ENCODE results near the gene SMURF1. TPM values are rescaled to one million over a fixed set of nuclear protein-coding genes. Genes with fewer than 3 reads are reported as not detected.
"Not testable (repeated sequence)": the region's sequence is repeated elsewhere in the genome, so short reads cannot be mapped to it uniquely, and the experiment has no call there.

SMURF1 gene
- polyA plus RNA-seq, 1 donor from 2014 or later: 2.7 TPM

DNA sequence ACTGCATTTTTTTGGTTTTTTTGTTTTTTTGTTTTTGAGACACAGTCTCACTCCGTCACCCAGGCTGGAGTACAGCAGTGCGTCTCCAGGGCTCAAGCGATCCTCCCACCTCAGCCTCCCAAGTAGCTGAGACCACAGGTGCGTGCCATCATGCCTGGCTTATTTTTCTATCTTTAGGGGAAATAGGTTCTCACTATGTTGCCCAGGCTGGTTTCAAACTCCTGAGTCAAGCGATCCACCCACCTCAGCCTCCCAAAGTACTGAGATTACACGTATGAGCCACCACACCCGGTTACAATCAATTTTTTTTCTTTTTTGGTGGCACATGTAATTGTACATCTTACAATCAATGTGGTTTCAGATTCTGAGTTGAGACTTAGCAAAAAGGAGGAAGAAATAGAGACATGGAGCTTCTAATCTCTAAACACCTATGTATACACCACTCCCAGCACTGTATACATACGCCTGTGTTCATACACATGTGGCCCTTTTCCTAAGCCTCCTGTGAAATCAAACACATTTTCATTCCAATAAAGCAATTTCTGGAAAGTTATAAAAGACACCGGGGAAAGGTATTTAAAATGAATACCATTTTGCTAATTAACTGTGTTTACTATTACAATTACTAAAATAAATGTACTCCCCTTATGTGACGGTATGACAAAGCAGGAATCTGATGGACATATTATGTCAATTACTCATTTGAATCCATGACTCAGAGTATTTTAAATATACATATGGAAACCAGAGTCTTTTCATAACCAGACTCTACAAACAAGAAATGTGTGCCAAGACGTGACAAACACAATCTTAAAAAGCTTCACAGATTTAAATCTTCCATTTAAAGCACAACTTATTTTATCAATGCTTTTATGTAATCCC lies 40.9 kb downstream of the SMURF1 start:
- Mint-ChIP-seq H3K4me3 (peak overlapping the region in 1 of 4 donors; percentile 71), H3K27me3 (no peaks in the 10 kb centered on the region), H3K4me1 (peaks cover 29 to 42% (median 32%) of the 10 kb centered on the region in 3 donors), H3K36me3 (peaks cover 14% of the 10 kb centered on the region), H3K27ac (peak overlapping the region in 1 of 3 donors; percentile 60), H3K9me3 (peaks cover 7 to 16% (median 7%) of the 10 kb centered on the region in 3 donors)

DNA sequence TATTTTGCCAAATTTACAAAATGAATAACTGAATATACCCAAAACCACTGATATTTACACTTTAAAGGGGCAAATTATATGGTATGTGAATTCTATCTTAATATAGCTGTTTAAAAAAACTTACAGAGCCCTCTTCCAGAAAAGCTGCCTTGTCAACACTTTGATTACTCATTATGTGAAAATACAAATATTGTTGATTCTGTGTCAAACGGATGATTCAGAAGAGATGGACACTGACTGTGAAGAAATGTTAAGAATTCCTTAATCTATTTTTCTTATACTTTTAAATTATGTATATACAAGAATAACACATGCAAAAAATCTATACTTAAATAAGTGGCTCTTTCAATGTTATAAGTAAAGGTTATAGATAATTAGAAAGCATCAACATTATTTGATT lies 41.5 kb downstream of the SMURF1 start:
- Mint-ChIP-seq H3K36me3 (peaks cover 14% of the 10 kb centered on the region), H3K9me3 (peaks cover 7 to 23% (median 9%) of the 10 kb centered on the region in 3 donors), H3K4me1 (peaks cover 23 to 37% (median 27%) of the 10 kb centered on the region in 3 donors), H3K27ac (no peak overlapping the region), H3K27me3 (no peaks in the 10 kb centered on the region), H3K4me3 (no peak overlapping the region)

DNA sequence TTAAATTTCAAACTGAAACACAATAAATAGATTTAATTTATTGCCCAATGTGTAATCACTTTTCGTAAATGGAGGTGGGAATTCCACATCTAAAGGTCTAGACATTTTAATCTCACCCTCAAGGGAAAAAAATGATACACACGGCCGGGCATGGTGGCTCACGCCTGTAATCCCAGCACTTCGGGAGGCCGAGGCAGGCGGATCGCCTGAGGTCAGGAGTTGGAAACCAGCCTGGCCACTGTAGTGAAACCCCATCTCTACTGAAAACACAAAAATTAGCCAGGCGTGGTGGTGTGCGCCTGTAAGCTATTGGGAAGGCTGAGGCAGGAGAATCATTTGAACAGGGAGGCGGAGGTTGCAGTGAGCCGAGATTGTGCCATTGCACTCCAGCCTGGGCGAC lies 42.4 kb downstream of the SMURF1 start:
- peaks cover 7 to 25% (median 9%) of the 10 kb centered on the region in 3 donors for H3K9me3 Mint-ChIP-seq
- H3K27me3 Mint-ChIP-seq, H3K27ac Mint-ChIP-seq, H3K4me3 Mint-ChIP-seq: not testable (repeated sequence)
- peaks cover 14% of the 10 kb centered on the region for H3K36me3 Mint-ChIP-seq
- peaks cover 23 to 36% (median 28%) of the 10 kb centered on the region in 3 donors for H3K4me1 Mint-ChIP-seq

DNA sequence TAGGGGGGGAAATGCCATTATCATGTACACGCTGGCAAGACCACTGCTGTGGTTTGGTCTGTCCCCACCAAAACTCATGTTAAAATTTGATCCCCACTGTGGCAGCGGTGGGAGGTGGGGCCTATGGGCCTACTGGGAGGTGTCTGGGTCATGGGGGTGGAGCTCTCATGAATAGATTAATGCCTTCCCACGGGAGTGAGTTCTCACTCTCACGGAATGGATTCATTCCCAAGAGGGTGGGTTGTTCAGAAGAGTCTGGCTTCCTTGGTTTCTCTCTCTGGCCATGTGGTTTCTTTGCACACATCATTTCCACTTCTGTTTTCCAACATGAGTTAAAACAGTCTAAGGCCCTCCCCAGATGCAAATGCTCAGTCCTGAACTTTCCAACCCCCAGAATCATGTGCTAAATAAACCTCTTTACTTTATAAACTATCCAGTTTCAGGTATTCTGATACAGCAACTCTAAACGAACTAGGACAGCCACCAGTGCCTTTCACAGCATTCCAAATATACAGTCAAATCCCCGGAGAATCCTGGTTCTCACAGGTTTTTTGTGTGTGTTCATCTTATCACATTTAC lies 44.3 kb downstream of the SMURF1 start:
- Mint-ChIP-seq H3K4me1 (peaks cover 18 to 29% (median 22%) of the 10 kb centered on the region in 3 donors), H3K27ac (no peak overlapping the region), H3K9me3 (peaks cover 7 to 25% (median 9%) of the 10 kb centered on the region in 3 donors), H3K27me3 (no peaks in the 10 kb centered on the region), H3K36me3 (peaks cover 14% of the 10 kb centered on the region), H3K4me3 (peak overlapping the region in 1 of 4 donors; percentile 49)

DNA sequence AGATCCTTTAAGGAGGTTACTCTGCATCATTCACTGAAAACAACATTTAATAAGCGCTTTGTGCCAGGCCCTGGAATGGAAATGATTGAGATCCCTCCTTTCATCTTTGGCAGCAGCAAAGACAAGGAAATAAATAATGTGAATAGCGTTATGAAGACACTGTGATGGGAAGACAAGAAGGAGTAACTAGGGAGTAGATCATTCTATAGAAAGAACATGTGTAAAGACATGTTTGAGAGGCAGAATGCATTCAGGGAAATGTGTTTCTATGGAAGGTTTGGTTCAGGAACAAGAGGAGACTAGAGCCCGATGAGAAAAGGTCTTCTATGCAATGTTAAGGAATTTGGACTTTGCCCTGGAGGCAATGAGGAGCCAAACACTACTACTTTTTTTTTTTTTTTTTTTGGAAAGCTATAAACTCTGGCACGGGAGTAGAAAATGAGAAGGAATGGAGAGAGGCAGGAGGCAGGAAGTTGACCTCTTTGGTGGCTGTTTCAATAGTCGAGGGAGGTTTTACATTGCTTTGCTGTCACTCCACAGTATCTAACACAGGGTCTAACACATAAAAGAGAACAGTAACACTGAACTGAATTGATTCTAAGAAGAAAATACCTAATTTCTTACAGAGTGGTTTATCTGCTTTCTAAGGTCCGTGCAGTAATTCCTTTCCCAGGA lies 44.9 kb downstream of the SMURF1 start:
- Mint-ChIP-seq H3K27ac (no peak overlapping the region), H3K4me3 (no peak overlapping the region), H3K9me3 (peaks cover 7 to 25% (median 9%) of the 10 kb centered on the region in 3 donors), H3K27me3 (no peaks in the 10 kb centered on the region), H3K36me3 (peaks cover 17% of the 10 kb centered on the region), H3K4me1 (peaks cover 19 to 24% (median 21%) of the 10 kb centered on the region in 3 donors)

DNA sequence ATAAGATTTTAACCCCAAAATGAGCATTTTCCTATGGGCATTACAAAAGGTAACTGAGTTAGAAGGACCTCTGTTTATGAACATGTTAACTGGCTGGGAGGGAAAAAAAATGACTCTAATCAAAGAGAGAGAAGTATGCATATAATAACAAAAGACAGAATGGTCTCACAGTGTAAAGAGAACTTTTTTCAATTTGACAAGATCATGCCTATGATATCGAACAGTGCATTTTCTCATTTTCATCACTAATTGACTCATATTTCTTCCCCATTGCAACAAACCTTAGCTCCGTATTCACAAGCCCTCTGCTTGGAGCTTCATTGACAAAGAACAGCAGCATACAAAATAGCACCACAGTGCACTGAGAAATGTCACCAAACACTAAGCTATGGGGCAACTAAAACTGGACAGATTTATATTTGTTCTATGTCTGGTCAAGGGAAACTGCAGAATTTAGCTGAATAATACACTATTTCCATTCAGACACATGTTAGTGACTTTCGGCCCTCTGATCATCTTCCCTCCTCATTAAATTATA lies 45.6 kb downstream of the SMURF1 start:
- Mint-ChIP-seq H3K4me1 (peaks cover 15 to 20% (median 19%) of the 10 kb centered on the region in 3 donors), H3K9me3 (peaks cover 7 to 25% (median 9%) of the 10 kb centered on the region in 3 donors), H3K27ac (no peak overlapping the region), H3K27me3 (no peaks in the 10 kb centered on the region), H3K4me3 (peak overlapping the region in 1 of 4 donors; percentile 28), H3K36me3 (peaks cover 17% of the 10 kb centered on the region)

DNA sequence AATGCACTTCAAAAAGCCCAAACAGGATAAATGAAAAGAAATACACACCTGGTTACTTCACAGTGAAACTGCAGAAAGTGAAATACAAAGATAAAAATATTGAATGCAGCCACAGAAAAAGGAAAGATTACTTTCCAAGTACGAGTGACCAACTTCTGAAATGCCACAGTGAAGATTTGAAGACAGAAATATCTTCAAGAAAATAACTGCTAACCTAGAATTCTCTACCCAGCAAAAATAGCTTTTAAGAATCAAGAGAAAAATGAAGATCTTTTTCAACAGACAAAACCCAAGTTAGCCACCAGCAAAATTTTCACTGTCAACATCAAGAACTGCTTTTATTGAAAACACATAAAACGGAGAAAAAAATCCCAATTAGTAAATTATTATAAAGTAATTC lies 46.2 kb downstream of the SMURF1 start:
- Mint-ChIP-seq H3K4me3 (no peak overlapping the region), H3K4me1 (peaks cover 11 to 14% (median 13%) of the 10 kb centered on the region in 3 donors), H3K27me3 (no peaks in the 10 kb centered on the region), H3K9me3 (peaks cover 7 to 25% (median 9%) of the 10 kb centered on the region in 3 donors), H3K27ac (no peak overlapping the region), H3K36me3 (peaks cover 16% of the 10 kb centered on the region)

DNA sequence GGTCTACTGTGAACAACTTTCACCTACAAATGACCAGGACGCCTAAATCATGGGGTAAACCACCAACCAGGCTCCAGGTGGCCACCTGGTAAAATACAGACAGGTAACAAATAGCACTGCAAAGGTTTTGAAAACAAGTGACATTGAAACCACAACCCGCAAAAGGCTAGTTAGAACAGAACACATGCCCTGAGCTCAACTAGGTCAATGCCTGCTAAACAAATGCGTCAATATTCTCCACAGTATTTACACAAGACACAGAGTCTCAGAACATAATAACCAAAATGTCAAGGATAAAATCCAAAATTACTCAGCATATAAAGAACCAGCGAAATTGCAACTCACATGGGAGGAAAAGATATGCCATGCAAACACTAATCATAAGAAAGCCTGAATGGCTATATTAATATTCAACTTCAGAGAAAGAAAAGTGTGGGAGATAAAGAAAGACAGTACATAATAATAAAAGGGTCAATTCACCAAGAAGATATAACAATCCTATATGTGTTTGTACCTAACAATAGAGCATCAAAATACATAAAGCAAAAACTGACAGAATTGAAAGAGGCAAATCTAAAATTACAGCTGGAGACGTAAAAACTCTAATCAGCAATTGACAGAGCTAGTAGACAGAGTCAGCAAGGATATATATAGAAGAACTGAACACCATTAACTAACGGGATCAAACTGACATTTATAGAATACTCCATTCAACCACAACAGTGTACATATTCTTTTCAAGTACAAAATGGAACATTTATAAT lies 47.6 kb downstream of the SMURF1 start:
- Mint-ChIP-seq H3K9me3 (peaks cover 7 to 25% (median 9%) of the 10 kb centered on the region in 3 donors), H3K27ac (no peak overlapping the region), H3K4me3 (peak overlapping the region in 1 of 4 donors; percentile 41), H3K36me3 (peaks cover 15% of the 10 kb centered on the region), H3K4me1 (peaks cover 12 to 17% (median 14%) of the 10 kb centered on the region in 3 donors), H3K27me3 (no peaks in the 10 kb centered on the region)

DNA sequence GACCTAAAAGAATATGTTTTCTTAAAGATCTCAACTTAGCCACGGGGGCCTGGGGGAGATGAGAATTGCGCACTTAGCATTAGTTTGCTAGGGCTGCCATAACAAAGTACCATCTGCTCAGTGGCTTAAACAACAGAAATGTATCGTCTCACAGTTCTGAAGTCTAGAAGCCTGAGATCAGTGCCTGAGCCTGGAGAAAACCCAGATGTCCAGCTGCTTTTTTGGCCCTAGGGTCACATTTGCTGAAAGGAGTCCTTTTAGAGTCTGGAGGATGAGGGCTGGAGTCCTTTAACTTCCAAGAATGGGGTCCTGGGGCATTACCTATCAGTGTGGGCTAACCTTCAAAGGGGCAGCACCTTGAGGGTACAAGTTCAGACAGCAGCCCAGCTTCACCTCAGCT lies 48.2 kb downstream of the SMURF1 start:
- no peak overlapping the region for H3K27ac Mint-ChIP-seq
- H3K9me3 Mint-ChIP-seq: peaks cover 7 to 24% (median 9%) of the 10 kb centered on the region in 3 donors
- no peaks in the 10 kb centered on the region for H3K27me3 Mint-ChIP-seq
- H3K4me3 Mint-ChIP-seq: no peak overlapping the region
- peaks cover 13% of the 10 kb centered on the region for H3K36me3 Mint-ChIP-seq
- H3K4me1 Mint-ChIP-seq: peaks cover 13 to 15% (median 14%) of the 10 kb centered on the region in 3 donors

DNA sequence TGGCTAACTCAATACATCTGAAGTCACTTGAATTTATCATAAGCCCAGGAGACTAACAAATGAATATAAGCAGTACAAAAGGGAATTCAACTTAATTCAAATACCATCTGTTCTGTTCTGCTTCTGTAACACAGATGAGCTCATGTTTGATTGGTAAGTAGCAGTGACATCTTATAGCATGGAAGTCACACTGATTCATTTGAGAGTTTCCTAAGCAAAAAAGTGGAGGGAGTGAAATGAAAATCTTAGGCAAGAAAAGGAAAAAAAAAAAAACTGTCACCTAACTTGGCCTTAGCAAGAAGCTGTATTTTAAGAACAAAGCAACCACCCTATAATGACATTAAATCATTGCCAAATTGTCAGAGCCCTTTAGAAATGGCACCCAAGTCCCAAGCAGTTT lies 49.5 kb downstream of the SMURF1 start:
- Mint-ChIP-seq H3K4me3 (no peak overlapping the region), H3K27ac (peak overlapping the region in 1 of 3 donors; percentile 3), H3K27me3 (no peaks in the 10 kb centered on the region), H3K36me3 (peaks cover 10% of the 10 kb centered on the region), H3K9me3 (peaks cover 7 to 21% (median 7%) of the 10 kb centered on the region in 3 donors), H3K4me1 (peaks cover 15 to 23% (median 19%) of the 10 kb centered on the region in 3 donors)

DNA sequence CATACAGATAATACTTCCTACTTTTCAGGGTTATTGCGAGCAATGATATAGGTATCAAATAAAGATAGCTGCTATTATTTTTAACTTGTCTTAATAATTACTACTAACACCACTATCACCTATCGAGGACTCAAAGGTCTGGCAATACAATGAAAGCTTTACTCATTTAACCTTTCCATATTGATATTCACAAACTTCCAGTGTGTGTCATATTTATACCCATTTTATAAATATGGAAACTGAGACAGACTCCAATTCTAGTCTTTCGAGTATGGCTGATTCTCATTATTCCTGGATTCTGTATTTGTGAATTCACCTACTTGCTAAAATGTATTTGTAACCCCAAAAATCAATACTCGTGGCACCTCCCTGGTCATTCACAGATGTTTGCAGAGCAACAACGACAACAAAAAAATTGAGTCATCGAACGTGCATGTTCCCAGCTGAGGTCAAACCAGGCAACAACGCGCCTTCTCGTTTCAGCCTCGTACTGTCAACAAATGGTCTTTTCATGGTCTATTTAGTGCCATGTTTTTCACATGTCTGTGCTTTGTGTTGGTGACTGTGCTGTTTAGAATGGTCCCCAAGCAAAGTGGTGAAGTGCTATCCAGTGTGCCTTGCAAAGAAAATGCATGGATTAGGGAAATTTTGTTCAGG lies 51.7 kb downstream of the SMURF1 start:
- Mint-ChIP-seq H3K9me3 (no peaks in the 10 kb centered on the region), H3K4me1 (peaks cover 14 to 18% (median 16%) of the 10 kb centered on the region in 3 donors), H3K27me3 (no peaks in the 10 kb centered on the region), H3K36me3 (peaks cover 6% of the 10 kb centered on the region), H3K27ac (peak overlapping the region in 1 of 3 donors; percentile 59), H3K4me3 (no peak overlapping the region)

DNA sequence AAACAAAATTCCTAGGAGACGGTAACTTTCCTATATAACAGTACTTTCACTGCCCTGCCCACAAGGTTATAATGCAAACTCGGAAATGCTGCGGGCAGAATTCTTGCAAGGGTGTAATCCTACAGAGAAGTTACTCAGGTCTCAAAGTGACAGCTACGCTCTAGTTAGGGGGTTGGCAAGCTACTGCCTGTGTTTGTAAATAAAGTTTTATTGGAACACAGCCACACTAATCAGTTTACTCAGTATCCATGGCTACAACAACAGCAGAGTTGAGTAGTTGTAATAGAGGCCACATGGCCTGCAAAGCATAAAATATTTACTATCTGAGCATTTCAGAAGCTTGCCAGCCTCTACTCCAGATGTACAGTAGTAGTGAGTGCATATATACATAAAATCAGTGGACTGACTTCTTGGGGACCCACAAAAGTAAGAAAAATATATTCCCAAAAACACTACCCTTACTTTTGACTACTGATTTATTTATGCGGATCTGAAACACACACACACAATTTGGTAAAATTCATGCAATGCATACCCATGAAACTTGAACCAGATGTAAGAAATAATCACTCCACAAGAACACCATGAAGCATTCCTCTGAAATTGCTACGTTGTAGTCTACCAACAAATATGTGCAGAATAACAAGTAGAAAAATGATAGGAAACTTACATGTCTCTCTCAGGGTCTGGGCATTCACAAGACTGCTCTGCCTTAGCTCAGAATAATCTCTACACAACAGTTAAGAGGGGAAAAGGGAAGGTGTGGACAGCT lies 53.0 kb downstream of the SMURF1 start:
- peaks cover 10 to 16% (median 16%) of the 10 kb centered on the region in 3 donors for H3K4me1 Mint-ChIP-seq
- H3K9me3 Mint-ChIP-seq: peaks cover 0 to 3% (median 1%) of the 10 kb centered on the region in 3 donors
- H3K36me3 Mint-ChIP-seq: peaks cover 9% of the 10 kb centered on the region
- H3K4me3 Mint-ChIP-seq: no peak overlapping the region
- no peak overlapping the region for H3K27ac Mint-ChIP-seq
- H3K27me3 Mint-ChIP-seq: no peaks in the 10 kb centered on the region
